HG02571 (cell line): Measurements from ENCODE around the gene AQP12A.

Source experiments
- ATAC-seq: cut with Tn5 transposase; IDR thresholded peaks from one replicate; pipeline ENCODE4 v1.9.1; 2021; ENCODE audit warnings: mild to moderate bottlenecking, moderate library complexity; ENCODE audit not compliant: unreplicated experiment

The AQP12A gene

DNA sequence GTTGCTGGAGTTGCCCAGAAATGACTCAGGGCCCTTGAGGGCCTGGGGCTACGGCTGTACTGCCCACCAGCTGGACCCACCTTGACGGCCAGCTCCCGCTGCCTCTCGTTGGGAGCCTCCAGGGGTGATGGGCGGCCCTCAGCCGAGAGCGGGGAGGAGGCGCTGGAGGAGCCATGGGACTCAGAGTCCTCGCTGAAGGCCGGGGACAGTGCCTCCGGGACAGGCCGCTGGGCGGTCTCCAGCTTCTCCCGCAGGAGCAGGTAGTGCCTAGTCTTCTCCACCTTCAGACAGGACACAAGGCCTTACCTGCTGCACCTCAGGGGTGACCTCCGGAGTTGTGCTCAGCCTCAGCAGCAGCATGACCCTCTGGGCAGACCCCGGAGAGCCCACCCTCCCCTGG is 30.7 kb downstream of the AQP12A start:
- ATAC-seq, result no peak

DNA sequence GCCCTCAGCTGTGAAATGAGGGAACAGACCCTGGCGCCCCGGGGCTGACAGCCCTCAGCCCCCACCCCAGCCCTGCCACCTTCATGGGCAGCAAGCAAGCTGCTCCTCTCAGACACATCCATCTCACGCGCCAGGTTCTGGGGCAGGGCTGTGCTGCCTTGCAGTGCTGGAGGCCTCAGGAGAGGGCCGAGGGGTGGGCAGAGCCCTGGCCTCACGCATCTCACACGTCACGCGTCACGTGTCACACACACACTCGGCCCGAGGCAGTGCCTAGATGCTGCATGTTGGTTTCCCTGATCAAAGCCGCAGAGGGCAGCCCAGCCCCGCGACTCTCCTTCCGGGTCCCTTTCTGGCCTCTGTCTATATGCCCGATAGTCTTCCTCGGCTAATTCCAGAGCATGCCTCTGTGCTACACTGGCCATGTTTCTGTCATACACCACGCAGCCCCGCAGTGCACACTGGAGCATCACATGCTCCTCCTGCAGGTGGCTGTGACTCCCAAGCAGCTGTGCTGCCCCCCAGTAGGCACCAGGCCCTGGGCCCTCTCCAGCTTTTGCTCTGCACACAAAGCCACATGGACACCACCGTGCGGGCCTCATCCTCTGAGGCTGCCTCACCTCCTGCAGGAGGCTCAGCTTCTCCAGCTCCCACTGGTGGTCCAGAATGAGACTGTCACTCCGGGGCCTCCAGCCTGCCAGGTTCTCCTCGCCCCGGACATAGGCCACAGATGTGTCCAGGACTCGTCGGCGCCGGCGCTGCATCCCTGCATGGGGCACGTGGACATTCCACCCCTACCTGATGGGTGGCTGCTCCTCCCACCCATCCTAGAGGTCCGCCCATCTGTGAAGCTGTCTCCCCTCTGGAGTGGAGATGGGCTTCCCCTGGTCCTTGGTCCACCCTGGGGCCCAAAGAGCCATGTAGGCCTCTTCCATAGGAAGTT is 31.4 kb downstream of the AQP12A start:
- ATAC-seq, result no peak

DNA sequence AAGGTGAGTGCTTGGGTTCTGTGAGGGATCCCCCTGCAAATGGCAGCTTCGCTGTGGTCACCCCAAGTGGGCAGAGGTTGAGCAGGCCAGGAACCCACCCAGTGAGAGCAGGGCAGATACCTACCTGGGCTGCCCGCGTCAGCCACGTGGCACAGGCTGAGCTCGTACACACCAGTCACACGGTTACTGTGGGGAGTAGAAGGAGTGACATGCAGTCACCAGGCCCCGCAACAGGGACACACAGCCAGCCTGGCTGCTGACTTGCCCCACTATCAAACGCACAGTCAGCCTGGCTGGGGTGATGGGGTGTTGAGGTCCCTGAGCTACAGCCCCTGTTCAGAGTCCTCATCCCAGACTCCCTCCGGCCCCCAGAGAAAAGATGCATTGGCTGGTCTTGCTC is 32.2 kb downstream of the AQP12A start:
- ATAC-seq, result no peak

DNA sequence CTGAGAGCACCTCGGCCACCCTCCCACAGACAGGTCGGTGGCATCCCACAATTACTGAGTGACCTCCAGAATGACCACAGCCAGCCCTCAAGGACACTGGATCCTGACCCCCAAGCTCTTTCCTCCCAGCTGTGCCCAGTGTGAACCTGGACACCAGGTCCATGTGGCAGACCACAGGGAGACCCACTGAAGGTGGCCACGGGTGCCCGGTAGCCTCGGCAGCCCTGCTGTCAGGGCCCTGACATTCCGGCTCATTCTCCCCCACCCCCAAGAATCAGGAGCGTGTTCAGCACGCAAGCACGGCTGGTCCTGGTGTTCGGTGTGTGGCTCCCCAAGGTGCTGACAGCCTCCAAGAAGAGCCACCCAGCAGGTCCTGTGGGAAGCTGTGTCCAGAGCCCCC is 32.8 kb downstream of the AQP12A start:
- no peak for ATAC-seq

DNA sequence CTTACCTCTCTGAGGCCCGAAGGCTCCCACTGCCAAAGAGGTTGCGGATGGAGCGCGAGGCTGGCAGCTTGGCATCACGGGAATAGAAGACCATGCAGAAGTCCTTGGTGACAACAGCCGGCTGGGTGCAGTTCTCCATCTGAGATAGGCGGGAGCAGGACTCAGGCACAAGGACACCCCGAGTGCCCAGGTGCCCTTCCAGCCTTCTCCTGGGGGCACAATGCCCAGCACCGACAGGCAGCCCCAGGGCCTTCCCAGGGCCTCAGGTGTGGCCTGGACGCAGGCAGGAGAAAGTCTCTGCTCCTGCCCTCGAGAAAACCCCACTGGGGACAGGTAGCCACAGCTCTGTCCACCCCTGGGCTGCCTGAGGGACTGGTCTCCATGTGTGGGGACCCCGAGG is 33.6 kb downstream of the AQP12A start:
- no peak for ATAC-seq

DNA sequence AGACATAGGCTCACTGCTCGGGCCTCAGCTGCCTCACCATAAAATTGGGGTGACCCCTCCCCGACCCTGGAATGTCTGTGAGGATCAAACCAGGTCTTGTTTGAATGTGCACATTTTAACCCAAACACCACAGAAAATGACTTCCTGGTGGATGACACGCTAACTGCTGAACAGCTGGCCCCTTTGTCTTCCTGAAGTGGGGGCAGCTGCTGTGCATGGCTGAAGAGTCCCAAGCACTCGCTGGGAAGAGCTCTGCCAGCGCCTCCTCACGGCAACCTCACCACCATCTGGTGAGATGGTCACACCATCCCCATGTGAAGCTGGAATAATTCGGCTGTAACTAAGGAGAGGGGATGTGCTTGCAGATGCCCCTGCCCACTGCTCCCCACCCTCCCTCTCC is 34.0 kb downstream of the AQP12A start:
- ATAC-seq, result no peak

DNA sequence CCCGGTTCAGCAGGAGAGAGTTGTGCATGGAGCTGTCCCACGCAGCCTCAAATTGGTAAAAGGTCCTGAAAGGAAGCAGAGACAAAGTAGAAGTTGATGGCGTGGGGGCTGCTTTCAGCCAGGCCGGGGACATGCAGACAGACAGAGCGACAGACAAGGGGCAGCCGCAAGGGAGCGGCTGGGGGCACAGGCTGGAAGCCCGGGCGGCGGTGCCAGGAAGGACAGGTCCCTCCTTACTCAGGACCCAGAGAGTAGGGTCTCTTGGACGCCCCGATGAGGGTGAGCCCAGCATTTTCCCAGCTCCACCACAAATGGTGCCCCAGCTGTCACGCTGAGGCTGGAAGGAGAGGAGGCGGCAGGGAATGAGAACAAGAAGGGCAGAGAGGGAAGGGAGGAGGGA is 35.2 kb downstream of the AQP12A start:
- no peak for ATAC-seq

DNA sequence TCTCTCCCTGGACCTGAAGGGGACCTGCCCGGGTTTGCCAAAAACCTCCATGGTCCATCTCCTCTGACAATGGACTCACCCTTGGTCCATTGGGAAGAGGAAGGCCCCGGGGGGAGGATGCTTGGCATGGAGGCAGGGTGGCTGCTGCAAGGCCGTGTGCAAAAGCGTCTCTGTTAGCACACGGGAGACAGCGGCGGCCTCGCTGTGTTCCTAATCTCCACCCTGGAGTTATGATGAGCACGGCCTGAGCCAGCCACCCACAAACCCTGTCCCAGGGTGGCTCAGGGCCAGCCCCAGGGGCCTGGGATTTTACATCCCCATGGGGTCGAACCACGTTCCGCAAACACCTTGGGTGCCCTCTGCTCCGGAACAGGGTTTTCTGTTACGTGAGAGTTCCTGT is 35.8 kb downstream of the AQP12A start:
- no peak for ATAC-seq

DNA sequence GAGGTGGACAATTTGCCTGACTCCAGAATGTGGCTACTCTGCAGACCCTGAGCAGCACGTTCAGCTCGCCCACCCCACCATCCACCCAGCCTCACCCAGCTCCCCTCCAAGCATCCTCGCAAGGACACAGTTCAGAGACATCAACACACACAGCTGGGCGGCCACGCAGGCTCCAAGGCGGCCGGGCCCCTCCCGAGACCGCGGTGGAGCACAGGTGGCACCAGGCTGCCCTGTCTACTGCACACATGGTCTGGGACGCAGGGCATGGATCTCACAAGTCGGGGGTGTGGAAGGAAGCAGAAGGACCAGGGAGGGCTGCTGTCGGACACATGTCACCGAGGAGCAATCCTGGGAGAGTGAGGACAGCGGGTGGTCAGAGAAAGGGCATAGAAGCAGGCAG is 36.2 kb downstream of the AQP12A start:
- ATAC-seq, result no peak

DNA sequence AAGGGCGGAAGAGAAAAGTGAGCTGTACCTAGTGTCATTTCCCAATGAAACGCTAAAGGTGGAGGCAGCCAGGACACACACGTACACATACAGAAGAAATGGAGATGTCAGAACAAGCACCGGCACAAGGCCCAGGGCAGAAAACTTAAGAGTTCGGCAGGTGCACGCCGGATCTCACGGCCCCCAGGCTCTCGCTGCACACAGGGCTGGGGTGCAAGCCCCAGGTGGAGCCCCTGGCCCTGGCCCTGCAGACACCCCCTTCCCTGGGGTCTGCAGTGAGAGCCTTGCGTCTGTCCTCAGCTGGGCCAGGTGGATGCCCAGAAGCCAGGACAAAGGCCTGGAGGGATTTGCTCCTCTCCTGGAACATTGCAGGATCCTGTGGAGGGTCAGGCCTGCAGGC is 36.7 kb downstream of the AQP12A start:
- no peak for ATAC-seq

DNA sequence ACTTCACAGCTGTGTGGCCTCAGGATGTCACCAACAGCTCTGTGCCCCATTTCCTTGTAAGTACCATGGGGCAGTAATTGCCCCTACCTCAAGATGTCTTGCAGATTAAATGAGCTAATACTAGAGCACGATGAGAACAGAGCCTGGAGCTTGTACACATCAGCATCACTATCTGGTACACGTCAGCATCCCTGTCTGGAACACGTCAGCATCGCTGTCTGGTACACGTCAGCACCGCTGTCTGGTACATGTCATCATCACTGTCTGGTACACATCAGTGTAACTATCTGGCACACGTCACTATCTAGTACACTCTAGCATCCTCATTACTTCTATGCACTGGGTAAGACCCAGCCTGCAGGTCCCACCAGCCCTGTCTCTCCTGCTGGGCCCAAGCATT is 37.2 kb downstream of the AQP12A start:
- no peak for ATAC-seq

DNA sequence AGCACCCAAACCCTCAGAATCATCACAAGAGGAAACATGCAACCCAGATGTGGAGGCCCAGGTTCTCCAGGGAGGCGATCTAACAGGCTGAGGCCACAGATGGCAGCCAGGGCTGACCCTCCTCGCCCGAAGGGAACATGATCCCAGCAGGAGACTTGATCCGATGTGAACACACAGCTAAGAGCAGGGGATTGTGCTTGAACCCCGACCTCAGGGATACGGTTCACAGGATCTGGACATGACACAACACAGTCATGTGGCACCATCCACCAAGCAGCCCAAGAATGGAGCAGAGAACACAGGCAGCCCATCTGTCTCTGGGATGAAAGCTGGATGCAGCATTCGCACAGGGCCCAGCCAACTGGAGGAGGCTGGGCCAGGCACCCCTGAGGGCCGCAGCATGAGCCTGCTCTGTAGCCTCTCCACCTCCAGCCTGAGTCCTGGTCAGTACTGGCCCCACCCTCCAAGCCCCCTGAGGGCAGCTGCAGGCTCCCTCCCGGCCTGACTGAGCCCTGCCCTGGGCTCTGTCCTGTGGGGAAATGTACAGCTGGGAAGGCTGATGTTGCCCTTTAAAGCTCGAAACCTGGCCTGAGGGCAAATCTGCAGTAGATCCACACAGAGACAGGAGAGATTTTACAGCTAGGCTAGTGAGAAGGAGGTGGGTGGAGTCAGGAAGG is 39.0 kb downstream of the AQP12A start:
- ATAC-seq, result no peak

DNA sequence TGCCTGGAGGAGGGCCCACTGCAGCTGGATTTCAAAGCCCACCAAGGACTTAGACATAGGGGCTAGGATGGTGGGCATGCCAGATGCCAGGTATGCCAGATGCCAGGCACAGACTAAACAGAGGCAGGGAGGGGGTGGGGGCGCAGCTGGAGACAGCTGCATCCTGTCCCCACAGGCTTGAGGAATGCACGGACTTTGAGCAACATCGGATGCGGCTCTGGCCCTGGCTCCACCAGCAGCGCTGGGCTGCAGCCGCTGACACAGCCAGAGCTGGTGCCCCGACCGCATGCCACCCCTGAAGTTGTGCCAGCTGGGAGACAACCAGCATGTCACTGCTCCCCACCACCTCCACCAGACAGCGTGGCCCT is 39.5 kb downstream of the AQP12A start:
- no peak for ATAC-seq

DNA sequence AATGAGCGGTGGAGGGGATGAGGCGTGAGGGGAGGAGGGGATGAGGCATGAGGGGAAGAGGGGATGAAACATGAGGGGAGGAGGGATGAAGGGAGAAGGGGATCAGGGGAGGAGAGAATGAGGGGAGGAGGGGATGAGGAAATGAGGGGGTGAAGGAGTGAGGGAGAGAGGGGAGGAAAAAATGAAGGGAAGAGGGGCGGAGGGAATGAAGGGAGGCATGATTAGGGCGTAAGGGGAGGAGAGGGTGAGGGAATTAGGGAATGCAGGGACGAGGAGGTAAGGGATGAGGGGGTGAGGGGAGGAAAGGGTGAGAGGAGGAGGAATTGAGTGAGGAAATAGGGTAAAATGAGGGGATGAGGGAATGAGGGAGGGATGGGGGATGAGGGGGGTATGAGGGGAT is 40.5 kb downstream of the AQP12A start:
- no peak for ATAC-seq

DNA sequence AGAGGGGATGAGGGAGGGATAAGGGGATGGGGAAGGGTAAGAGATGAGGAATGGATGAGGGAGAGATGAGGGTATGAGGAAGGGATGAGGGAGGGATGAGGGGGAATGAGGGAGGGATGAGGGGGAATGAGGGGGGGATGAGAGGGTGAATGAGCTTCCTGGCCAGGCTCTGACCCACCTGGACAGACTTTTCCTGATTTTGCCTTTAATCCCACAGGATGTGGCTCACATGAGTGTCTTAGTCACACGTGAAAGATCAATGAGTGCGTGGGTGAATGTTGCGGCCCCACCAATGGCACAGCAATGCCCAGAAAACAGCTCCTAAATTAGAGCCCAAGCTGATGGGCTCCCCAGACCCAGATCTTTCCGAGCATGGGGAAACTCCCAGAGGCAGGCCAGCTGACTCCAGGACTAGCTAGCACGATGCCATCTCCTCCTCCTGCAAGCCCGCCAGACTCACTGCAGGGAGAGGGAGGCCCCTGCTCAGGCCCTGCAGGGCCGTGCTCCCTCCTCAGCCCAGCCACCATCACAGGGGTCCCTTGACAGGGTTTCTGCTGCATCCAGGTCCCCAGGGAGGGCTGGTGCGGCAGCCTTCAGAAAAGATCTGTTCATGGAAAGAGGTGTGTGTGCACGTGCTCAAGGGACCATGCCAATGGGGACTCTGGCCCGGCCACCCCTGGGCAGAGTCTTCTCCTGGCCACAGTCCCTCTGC is 41.4 kb downstream of the AQP12A start:
- ATAC-seq, result no peak

DNA sequence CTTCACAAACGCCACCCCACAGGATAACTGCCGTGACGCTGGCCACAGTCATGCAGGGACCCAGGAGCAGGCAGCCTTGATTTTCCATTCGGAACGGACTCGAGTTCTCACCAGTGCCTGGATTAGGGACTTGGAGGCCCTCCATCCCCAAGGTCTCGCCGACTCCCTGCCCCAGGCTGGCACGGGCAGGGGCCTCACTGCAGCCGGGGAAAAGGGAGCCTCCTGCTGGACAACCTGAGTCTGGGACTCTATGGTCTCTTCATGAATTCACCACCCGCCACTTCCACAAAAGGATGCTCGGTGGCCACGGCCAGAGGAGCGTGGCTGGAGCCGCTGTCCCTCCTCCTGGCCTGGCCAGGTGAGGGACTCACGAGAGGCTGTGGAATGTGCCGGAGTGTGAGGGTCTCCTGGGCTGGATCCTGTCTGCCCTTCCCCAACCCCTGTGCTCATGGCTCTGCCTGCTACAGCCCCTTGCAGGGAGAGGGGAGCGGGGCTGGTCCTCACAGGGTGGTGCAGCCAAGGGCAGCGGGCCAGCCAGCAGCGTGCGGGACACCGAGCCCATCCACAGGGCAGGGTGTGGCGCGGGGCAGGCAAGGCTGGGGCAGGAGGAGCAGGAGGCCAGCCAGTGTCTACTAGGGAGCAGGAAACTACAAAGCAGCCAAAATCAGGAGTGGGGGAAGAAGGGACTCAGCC is 42.3 kb downstream of the AQP12A start:
- no peak for ATAC-seq

DNA sequence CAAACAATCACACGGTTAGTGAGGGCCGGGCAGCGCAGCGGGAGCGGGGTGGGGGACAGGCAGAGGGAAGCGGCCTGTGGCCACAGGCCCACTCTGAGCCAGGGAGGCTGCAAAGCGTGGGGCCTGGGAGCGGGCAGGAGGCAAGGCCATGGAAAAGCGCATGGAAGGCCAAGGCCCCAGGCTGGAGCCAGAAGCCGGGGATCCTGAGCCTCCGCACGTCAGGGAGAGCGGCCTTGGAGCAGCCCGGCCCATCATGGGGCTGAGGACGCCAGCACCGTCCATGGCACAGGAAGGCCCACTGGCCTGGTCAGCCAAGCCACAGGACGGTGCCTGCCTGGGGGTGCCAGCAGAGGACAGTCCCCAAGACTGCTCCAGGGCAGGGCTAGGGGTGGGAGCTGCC is 43.1 kb downstream of the AQP12A start:
- ATAC-seq, result no peak

DNA sequence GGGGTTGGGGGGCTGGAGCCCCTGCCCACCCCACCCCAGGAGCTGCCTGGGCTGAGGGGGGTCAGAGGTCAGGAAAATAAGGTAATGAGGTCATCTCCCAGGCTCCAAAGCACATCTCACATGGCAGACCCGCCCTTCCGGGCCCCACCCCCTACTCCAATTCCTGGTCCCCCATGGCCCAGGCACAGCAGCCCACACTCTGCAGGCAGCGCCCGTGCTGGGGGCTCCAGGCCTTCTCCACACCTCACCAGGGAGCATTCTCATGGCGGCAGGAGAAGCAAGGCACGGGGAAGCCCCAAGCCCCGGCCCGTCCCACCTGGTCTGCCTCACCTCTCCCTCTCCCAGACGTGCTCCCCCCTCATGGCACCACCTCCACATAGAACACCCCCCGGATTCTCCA is 43.8 kb downstream of the AQP12A start:
- no peak for ATAC-seq

DNA sequence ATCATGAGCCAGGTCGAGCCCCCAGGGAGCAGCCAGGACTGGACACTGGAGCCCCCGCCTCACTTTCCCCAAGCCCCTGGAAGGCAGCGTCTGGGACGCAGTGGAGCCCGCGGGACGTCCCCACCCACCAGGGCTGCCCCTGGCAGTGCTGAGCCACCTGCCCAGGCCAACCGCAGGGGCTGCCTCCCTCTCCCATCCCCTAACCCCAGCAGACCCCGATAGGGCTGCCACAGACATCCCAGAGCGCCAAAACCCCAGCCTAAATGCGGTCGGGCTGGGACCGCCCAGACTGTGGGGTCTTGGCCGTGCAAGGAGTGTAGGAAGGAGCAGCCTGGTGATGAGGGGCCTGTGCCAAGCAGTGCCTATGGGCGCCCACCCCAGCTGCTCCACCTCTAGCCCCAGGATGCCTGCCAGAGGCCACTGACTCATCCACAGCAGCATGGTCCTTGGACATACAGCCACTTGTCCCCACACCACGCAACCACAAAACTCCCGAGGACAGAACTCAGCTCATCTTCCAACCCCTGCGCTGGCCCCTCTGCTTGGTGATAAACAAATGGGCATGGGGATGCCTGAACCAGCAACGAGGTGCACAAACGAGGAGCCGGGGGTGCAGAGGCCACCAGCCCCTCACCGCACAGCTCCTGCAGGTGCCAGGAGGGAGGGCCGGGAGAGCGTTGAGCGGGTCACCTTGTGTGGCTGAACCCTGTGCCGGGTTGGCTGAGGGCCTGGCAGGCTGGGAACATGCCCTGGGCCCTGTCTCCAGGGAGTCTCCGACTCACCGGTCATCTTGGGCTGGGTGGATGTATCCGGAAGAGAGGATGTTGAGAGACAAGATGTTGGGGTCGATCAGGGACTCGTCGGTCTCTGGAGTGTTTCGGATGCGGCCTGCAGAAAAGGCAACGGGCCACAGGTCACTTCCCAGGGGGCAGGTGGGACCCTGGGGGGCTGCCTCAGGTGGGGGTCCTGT is 44.9 kb downstream of the AQP12A start:
- no peak for ATAC-seq

DNA sequence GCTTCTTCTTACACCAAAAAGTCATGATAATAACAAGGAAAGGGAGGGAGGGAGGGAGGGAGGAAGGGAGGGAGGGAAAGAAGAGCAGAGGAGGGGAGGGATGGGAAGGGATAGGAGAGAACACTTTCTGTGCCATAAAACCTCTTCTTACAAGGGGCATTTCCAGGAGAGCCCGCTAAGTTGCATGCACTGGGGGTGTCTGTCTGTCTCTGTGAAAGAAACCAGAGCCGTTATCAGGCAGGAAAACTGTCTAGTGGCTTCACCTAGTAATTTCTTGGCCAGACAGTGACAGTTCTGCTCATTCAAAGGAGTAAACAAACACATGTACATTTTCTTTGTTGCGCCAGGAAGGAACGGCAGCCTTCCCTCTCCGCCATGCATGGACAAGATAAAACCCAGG is 45.8 kb downstream of the AQP12A start:
- ATAC-seq, result no peak
